GM21825 (cell line): Measurements from ENCODE around the gene SLIRP.
"Not testable (repeated sequence)": the region's sequence is repeated elsewhere in the genome, so short reads cannot be mapped to it uniquely, and the experiment has no call there.

ENCODE experiments used
- ATAC-seq: cut with Tn5 transposase; IDR thresholded peaks from one replicate; pipeline ENCODE4 v1.9.1; 2021; ENCODE audit warnings: mild to moderate bottlenecking, moderate library complexity; ENCODE audit not compliant: unreplicated experiment

The SLIRP gene

GRCh38 chr14:77741438-77741837 lies 33.5 kb downstream of the SLIRP start:
- ATAC-seq, result no peak

GRCh38 chr14:77746064-77746702 lies 38.3 kb downstream of the SLIRP start:
- no peak for ATAC-seq

- ATAC-seq, result not testable (repeated sequence)
Observed at GRCh38 chr14:77747425-77747824, 39.5 kb downstream of the SLIRP start.

- no peak for ATAC-seq
Observed at GRCh38 chr14:77752266-77752665, 44.4 kb downstream of the SLIRP start.

GRCh38 chr14:77752799-77753516 lies 45.1 kb downstream of the SLIRP start:
- no peak for ATAC-seq

GRCh38 chr14:77760381-77761204 lies 52.7 kb downstream of the SLIRP start, which contains the start of gene SNW1:
SNW1 (minus strand) TSS chr14:77761156; CDS start chr14:77761127, 29 bp downstream.
- ATAC-seq, result peak; percentile 95

GRCh38 chr14:77761205-77761931 lies 53.5 kb downstream of the SLIRP start:
- ATAC-seq, result peak; percentile 17

GRCh38 chr14:77763316-77763715 lies 55.4 kb downstream of the SLIRP start:
- no peak for ATAC-seq

GRCh38 chr14:77763978-77764377 lies 56.1 kb downstream of the SLIRP start:
- ATAC-seq, result no peak
